A673 (cell line): ENCODE measurements around the gene APELA. TPM values are rescaled to one million over a fixed set of nuclear protein-coding genes. Genes with fewer than 3 reads are reported as not detected.
"Not testable (repeated sequence)": the region's sequence is repeated elsewhere in the genome, so short reads cannot be mapped to it uniquely, and the experiment has no call there.

Experiments used
- BruUV-seq: library from RNA; stranded (reverse); fragments of 400-500 nt; replicated peaks from 2 replicates; lab custom pipeline; 2021; lab: Mats Ljungman, UMichigan
- CTCF ChIA-PET: fragments of 300-600 bp; sonication (Branson Sonifier 250); formaldehyde crosslinking; loops from one replicate; lab custom pipeline; 2022; ENCODE audit warnings: antibody characterized with exemption; lab: Charles Lee
- POLR2A ChIA-PET: fragments of 300-600 bp; sonication (Branson Sonifier 250); formaldehyde crosslinking; loops from one replicate; lab custom pipeline; 2022; ENCODE audit warnings: antibody characterized with exemption; ENCODE audit not compliant: low non-redundant PET; lab: Charles Lee
- DNase-seq: peaks from one replicate; pipeline ENCODE4 v3.0.0-alpha.2; 2015; ENCODE audit warnings: low spot score
- H3K27ac ChIP-seq: fragments of 200-600 bp; sonication (generic); 2 replicates; pipeline ENCODE4 v1.5.1; 2016; ENCODE audit warnings: mixed run types, low read depth, mild to moderate bottlenecking, mixed read lengths, antibody characterized with exemption, low read length; ENCODE audit not compliant: poor library complexity, severe bottlenecking
- H3K27me3 ChIP-seq: fragments of 200-600 bp; sonication (generic); replicated peaks from 2 replicates; pipeline ENCODE4 v1.6.1; 2017; ENCODE audit warnings: mixed run types, low read depth, mild to moderate bottlenecking, mixed read lengths, antibody characterized with exemption, low read length; ENCODE audit not compliant: insufficient read depth, poor library complexity
- H3K36me3 ChIP-seq: fragments of 200-600 bp; sonication (generic); 2 replicates; pipeline ENCODE4 v1.6.1; 2016; ENCODE audit warnings: mixed run types, mild to moderate bottlenecking, mixed read lengths, antibody characterized with exemption, low read length; ENCODE audit not compliant: insufficient read depth, poor library complexity, severe bottlenecking
- H3K4me1 ChIP-seq: fragments of 200-600 bp; sonication (generic); 2 replicates; pipeline ENCODE4 v1.6.1; 2017; ENCODE audit warnings: mixed run types, mild to moderate bottlenecking, mixed read lengths, antibody characterized with exemption, low read length; ENCODE audit not compliant: insufficient read depth, poor library complexity, severe bottlenecking
- H3K4me3 ChIP-seq: fragments of 200-600 bp; sonication (generic); 2 replicates; pipeline ENCODE4 v1.5.1; 2016; ENCODE audit warnings: low read depth, mixed run types, mild to moderate bottlenecking, mixed read lengths, low read length; ENCODE audit not compliant: poor library complexity, severe bottlenecking
- H3K9me3 ChIP-seq: fragments of 200-600 bp; sonication (generic); 2 replicates; pipeline ENCODE4 v1.6.1; 2016; ENCODE audit warnings: mixed run types, low read depth, mild to moderate bottlenecking, mixed read lengths, antibody characterized with exemption, low read length; ENCODE audit not compliant: poor library complexity, severe bottlenecking
- CTCF ChIP-seq: fragments of 300-800, 200-600 bp; sonication (generic); conservative IDR thresholded peaks from 2 replicates; pipeline ENCODE4 v1.5.1; 2017; ENCODE audit warnings: low read depth, mild to moderate bottlenecking, antibody characterized with exemption, low read length, moderate library complexity, mixed read lengths
- EZH2 ChIP-seq: fragments of 200-600 bp; sonication (generic); IDR thresholded peaks from 2 replicates; pipeline ENCODE4 v1.6.1; 2017; ENCODE audit warnings: borderline replicate concordance, low read depth, mild to moderate bottlenecking, mixed read lengths, antibody characterized with exemption, low read length; ENCODE audit not compliant: poor library complexity, severe bottlenecking
- intact Hi-C: fragments of 100-400 bp; cut with micrococcal nuclease; formaldehyde crosslinking; loops from one replicate; pipeline ENCODE4 v1.10.0; 2022; ENCODE audit not compliant: unreplicated experiment
- total RNA-seq: library from RNA; stranded (reverse); gene quantifications from 2 replicates; pipeline ENCODE4 v1.2.3, GENCODE V29; 2021

The APELA gene
- total RNA-seq, 1 experiment from 2014 or later = 16.9 TPM

DNA sequence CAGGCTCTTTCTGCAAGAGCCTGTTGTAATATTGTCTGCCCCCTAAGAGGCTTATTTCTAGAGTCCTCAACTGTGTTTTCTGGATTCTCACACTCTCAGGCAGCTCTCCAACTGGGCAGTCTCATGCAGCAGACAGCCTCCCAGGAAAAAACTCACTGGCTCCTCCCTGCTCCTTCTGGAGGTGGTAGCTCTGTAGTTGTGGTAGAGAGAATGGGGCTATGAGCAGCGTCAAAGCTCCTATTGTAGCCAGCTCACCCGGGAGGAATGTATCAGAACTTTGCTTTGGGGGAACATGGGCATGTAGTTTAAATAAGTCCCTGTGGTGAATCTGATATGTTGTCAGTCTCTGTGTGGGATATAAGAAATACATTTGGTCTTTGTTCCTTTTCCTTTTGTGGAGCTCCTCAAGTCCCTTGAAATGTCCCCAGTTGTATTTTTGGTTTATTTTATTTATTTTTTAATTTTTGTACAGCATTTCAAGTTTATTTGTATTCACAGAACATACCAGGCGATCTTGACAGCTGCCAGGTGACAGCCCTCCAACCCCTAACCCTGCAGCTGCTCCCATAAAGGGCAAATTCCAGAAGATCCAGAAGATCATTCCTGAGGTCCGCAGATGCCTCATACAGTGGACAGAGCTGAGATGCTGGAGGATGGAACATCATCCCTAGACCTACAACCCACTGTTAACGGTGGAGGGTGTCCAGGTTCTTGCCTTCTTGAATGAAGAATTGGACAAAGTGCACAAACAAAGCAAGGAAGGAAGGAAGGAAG is 54.8 kb downstream of the APELA start:
- H3K27me3 ChIP-seq = no peaks in the 10 kb centered on the region
- no peaks in the 10 kb centered on the region for H3K36me3 ChIP-seq
- no peak for TF ChIP-seq EZH2
- no peak for TF ChIP-seq CTCF
- no peak overlapping the region for H3K4me3 ChIP-seq
- no peak overlapping the region for H3K27ac ChIP-seq
- intact Hi-C loops = no loop called here
- DNase-seq = peak; percentile 18
- CTCF ChIA-PET = no interaction called here
- POLR2A ChIA-PET = no interaction called here
- H3K4me1 ChIP-seq = peaks cover 4% of the 10 kb centered on the region
- no TSS peak for BruUV-seq
- no peaks in the 10 kb centered on the region for H3K9me3 ChIP-seq

DNA sequence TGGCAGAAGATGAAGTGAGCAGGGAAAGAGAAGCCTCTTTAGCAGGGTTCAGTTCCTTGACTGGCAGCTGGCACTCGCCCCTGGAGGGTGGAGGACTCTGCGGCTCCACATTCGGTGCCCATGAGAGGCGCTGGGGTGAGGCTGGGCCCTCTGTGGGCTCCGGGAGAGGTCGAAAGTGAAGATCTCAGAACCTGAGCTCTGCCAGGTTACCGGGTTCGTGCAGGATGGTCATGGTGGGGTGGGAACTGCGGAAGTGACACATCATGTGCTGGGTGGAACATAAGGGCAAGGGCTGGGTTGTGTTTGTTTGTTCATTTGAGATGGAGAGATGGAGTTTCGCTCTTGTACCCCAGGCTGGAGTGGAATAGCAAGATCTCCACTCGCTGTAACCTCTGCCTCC is 56.3 kb downstream of the APELA start:
- H3K9me3 ChIP-seq = no peaks in the 10 kb centered on the region
- no peak for TF ChIP-seq CTCF
- TF ChIP-seq EZH2 = no peak
- H3K27me3 ChIP-seq = no peaks in the 10 kb centered on the region
- intact Hi-C loops = no loop called here
- ChIA-PET POLR2A (no interaction called here), CTCF (interaction anchor here (0.6 kb wide), 1 partner anchor 163 kb away, joined by 3 read pairs; no protein-coding TSS in a partner anchor)
- no peaks in the 10 kb centered on the region for H3K36me3 ChIP-seq
- BruUV-seq = no TSS peak
- no peak overlapping the region for H3K27ac ChIP-seq
- H3K4me1 ChIP-seq = peaks cover 4% of the 10 kb centered on the region
- no peak for DNase-seq
- no peak overlapping the region for H3K4me3 ChIP-seq

GRCh38 chr4:164935363-164935762 is 58.4 kb downstream of the APELA start:
- no TSS peak for BruUV-seq
- ChIA-PET POLR2A (no interaction called here), CTCF (interaction anchor here (0.6 to 1.1 kb wide), 3 partner anchors 81 to 167 kb away, joined by 3 to 10 read pairs (median 5); no protein-coding TSS in a partner anchor)
- no peak for TF ChIP-seq EZH2
- TF ChIP-seq CTCF = peak; percentile 57
- intact Hi-C loops = loop anchor here (1.0 kb wide), 1 partner anchor 156 kb away; no protein-coding TSS in a partner anchor
- Histone ChIP-seq H3K27ac (no peak overlapping the region), H3K4me1 (peaks cover 4% of the 10 kb centered on the region), H3K9me3 (no peaks in the 10 kb centered on the region), H3K36me3 (no peaks in the 10 kb centered on the region), H3K27me3 (no peaks in the 10 kb centered on the region), H3K4me3 (no peak overlapping the region)
- DNase-seq = peak; percentile 68

DNA sequence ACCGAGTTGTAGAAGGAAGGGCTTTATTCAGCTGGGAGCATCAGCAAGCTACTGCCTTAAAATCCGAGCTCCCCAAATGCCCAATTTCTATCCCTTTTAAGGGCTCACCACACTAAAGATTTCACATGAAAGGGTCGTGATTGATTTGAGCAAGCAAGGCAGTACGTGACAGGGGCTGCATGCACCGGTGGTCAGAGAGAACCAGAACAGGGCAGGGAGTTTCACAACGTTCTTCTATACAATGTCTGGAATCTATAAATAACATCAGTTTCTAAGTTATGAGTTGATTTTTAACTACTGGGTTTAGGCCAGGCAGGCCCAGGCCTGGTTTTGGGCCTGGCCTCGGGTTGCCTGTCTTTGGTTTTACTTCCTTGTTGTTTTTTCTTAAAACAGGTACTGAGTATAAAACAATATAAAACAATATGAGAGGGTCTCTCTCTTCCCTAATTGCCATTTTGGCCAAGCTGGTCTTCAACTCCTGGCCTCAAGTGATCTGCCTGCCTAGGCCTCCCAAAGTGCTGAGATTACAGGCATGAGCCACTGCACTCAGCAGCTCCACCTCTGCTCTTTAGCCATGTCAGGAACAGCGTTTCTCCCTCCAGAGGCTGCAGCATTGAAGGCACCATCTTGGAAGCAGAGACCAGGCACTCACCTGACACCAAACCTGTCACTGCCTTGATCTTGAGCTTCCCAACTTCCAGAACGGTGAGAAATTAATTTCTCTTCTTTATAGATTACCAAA is 59.1 kb downstream of the APELA start:
- H3K27ac ChIP-seq, H3K4me3 ChIP-seq, BruUV-seq, H3K4me1 ChIP-seq, H3K27me3 ChIP-seq, DNase-seq, H3K9me3 ChIP-seq, H3K36me3 ChIP-seq, POLR2A ChIA-PET: not testable (repeated sequence)
- CTCF ChIA-PET = interaction anchor here (0.6 to 1.1 kb wide), 3 partner anchors 82 to 167 kb away, joined by 3 to 10 read pairs (median 5); no protein-coding TSS in a partner anchor
- intact Hi-C loops = loop anchor here (1.0 kb wide), 1 partner anchor 157 kb away; no protein-coding TSS in a partner anchor
